H1 (cell line): ENCODE data around the gene SPDYE2. TPM values are rescaled to one million over a fixed set of nuclear protein-coding genes. Genes with fewer than 3 reads are reported as not detected.
"Not testable (repeated sequence)": the region's sequence is repeated elsewhere in the genome, so short reads cannot be mapped to it uniquely, and the experiment has no call there.

Source experiments
- CTCF ChIA-PET: fragments of 300-600 bp; sonication (Branson Sonifier 250); formaldehyde crosslinking; loops from one replicate; lab custom pipeline; 2021; ENCODE audit not compliant: partially characterized antibody; lab: Charles Lee
- POLR2A ChIA-PET: fragments of 300-600 bp; sonication (Branson Sonifier 250); formaldehyde crosslinking; loops from one replicate; lab custom pipeline; 2021; ENCODE audit warnings: inconsistent platforms; ENCODE audit not compliant: partially characterized antibody; lab: Charles Lee
- DNase-seq, 2 experiments: peaks; one replicate each; pipeline versions ENCODE4 v3.0.0 to v3.0.0-alpha.2; 2010 to 2022; ENCODE audit warnings: low spot score in 2 of 2, low read depth in 1 of 2, mixed read lengths in 1 of 2
- FAIRE-seq: peaks from 2 replicates; lab custom pipeline; 2011; peaks lifted over from hg19 to GRCh38; lab: Jason Lieb, UNC
- H2AFZ ChIP-seq: 2 replicates; pipeline ENCODE4 v1.8.1; 2012; ENCODE audit warnings: low read length, inconsistent platforms
- H2AK5ac ChIP-seq: 2 replicates; pipeline ENCODE4 v1.6.1; 2013; ENCODE audit warnings: low read depth, low read length
- H2BK120ac ChIP-seq: replicated peaks from 2 replicates; pipeline ENCODE3; 2013; ENCODE audit warnings: low read depth, low read length, inconsistent platforms
- H2BK12ac ChIP-seq: 2 replicates; pipeline ENCODE4 v1.6.1; 2013; ENCODE audit warnings: low read depth, low read length
- H2BK15ac ChIP-seq: 2 replicates; pipeline ENCODE4 v1.6.1; 2013; ENCODE audit warnings: low read length
- H2BK20ac ChIP-seq: 2 replicates; pipeline ENCODE4 v1.6.1; 2013; ENCODE audit warnings: low read length
- H2BK5ac ChIP-seq: 2 replicates; pipeline ENCODE4 v1.6.1; 2013; ENCODE audit warnings: low read depth, low read length
- H3K14ac ChIP-seq: 2 replicates; pipeline ENCODE4 v1.6.1; 2013; ENCODE audit warnings: inconsistent platforms; ENCODE audit not compliant: insufficient read length
- H3K18ac ChIP-seq: 2 replicates; pipeline ENCODE4 v1.6.1; 2013; ENCODE audit warnings: low read length; ENCODE audit errors: extremely low read depth
- H3K23ac ChIP-seq: 2 replicates; pipeline ENCODE4 v1.6.1; 2013; ENCODE audit warnings: inconsistent platforms; ENCODE audit not compliant: insufficient read length
- H3K23me2 ChIP-seq: 2 replicates; pipeline ENCODE4 v1.6.1; 2013; ENCODE audit warnings: low read depth, low read length
- H3K27ac ChIP-seq: 2 replicates; pipeline ENCODE4 v1.6.1; 2011; ENCODE audit warnings: low read depth, low read length, inconsistent platforms
- H3K27me3 ChIP-seq, 4 experiments: replicated peaks in 1 of 4; 1 replicate in 1 of 4; 2 replicates in 3 of 4; pipeline versions ENCODE4 v1.6.1 to v1.8.1; 2011 to 2013; ENCODE audit warnings: low read length in 3 of 4, mild to moderate bottlenecking in 3 of 4, inconsistent platforms in 2 of 4, mixed read lengths in 2 of 4, moderate library complexity in 1 of 4; ENCODE audit not compliant: control insufficient read depth in 3 of 4, insufficient read depth in 3 of 4; ENCODE audit errors: extremely low read depth in 1 of 4
- H3K36me3 ChIP-seq, 4 experiments: 2 replicates each; pipeline versions ENCODE4 v1.6.1 to v1.8.1; 2011 to 2013; ENCODE audit warnings: mild to moderate bottlenecking in 4 of 4, low read length in 3 of 4, moderate library complexity in 2 of 4, control low read depth in 1 of 4, inconsistent platforms in 1 of 4; ENCODE audit not compliant: insufficient read depth in 4 of 4, control insufficient read depth in 2 of 4
- H3K4ac ChIP-seq: replicated peaks from 2 replicates; pipeline ENCODE3; 2013; ENCODE audit warnings: low read length, low read depth, mixed read lengths, inconsistent platforms; ENCODE audit not compliant: insufficient read length
- H3K4me1 ChIP-seq, 4 experiments: replicated peaks in 1 of 4; 1 replicate in 1 of 4; 2 replicates in 3 of 4; pipeline versions ENCODE4 v1.6.1 to v1.8.1; 2011 to 2013; ENCODE audit warnings: low read length in 3 of 4, inconsistent platforms in 2 of 4, mixed read lengths in 1 of 4; ENCODE audit not compliant: insufficient read depth in 4 of 4, control insufficient read depth in 3 of 4
- H3K4me2 ChIP-seq, 2 experiments: 2 replicates each; pipeline versions ENCODE4 v1.6.1 to v1.8.1; 2011 to 2013; ENCODE audit warnings: low read depth in 2 of 2, low read length in 2 of 2, control low read depth in 1 of 2, inconsistent platforms in 1 of 2, mild to moderate bottlenecking in 1 of 2; ENCODE audit not compliant: insufficient read depth in 1 of 2
- H3K4me3 ChIP-seq, 4 experiments: fragments of 200-600, 300-600 bp in 1 of 4; sonication (generic), shearing (Covaris generic), sonication (Bioruptor Twin) in 1 of 4; 2 replicates each; pipeline versions ENCODE4 v1.5.1 to v1.8.1; 2011 to 2016; ENCODE audit warnings: low read length in 4 of 4, low read depth in 3 of 4, control low read depth in 2 of 4, inconsistent platforms in 2 of 4, mild to moderate bottlenecking in 2 of 4, mixed read lengths in 1 of 4, moderate library complexity in 1 of 4; ENCODE audit not compliant: insufficient read depth in 2 of 4; ENCODE audit errors: extremely low read depth in 1 of 4
- H3K56ac ChIP-seq: replicated peaks from 2 replicates; pipeline ENCODE3; 2013; ENCODE audit warnings: low read depth, mild to moderate bottlenecking, mixed read lengths, low read length, inconsistent platforms; ENCODE audit not compliant: insufficient read length
- H3K79me1 ChIP-seq: 2 replicates; pipeline ENCODE4 v1.6.1; 2013; ENCODE audit warnings: low read depth, low read length, control low read depth
- H3K79me2 ChIP-seq, 2 experiments: 2 replicates each; pipeline versions ENCODE4 v1.6.1 to v1.8.1; 2012 to 2013; ENCODE audit warnings: low read length in 2 of 2, mild to moderate bottlenecking in 2 of 2, inconsistent platforms in 1 of 2; ENCODE audit not compliant: insufficient read depth in 2 of 2, control insufficient read depth in 1 of 2
- H3K9ac ChIP-seq, 4 experiments: replicated peaks in 1 of 4; 1 replicate in 1 of 4; 2 replicates in 3 of 4; pipeline versions ENCODE4 v1.6.1 to v1.8.1; 2011 to 2013; ENCODE audit warnings: low read depth in 3 of 4, low read length in 3 of 4, control low read depth in 2 of 4, mild to moderate bottlenecking in 2 of 4, moderate library complexity in 2 of 4, inconsistent platforms in 1 of 4; ENCODE audit errors: extremely low read depth in 1 of 4
- H3K9me3 ChIP-seq, 2 experiments: 2 replicates each; pipeline versions ENCODE4 v1.6.1 to v1.8.1; 2012 to 2013; ENCODE audit warnings: mild to moderate bottlenecking in 2 of 2, moderate library complexity in 2 of 2, control low read depth in 1 of 2, inconsistent platforms in 1 of 2, low read depth in 1 of 2, low read length in 1 of 2, mixed read lengths in 1 of 2; ENCODE audit not compliant: insufficient read depth in 2 of 2
- H4K20me1 ChIP-seq, 2 experiments: replicated peaks in 1 of 2; 2 replicates each; pipeline versions ENCODE3 to v1.8.1; 2011 to 2013; ENCODE audit warnings: inconsistent platforms in 2 of 2, low read length in 2 of 2, mild to moderate bottlenecking in 1 of 2; ENCODE audit not compliant: insufficient read depth in 2 of 2, control insufficient read depth in 1 of 2
- H4K5ac ChIP-seq: 2 replicates; pipeline ENCODE4 v1.6.1; 2013; ENCODE audit warnings: low read length, low read depth, mixed read lengths, inconsistent platforms; ENCODE audit not compliant: insufficient read length
- H4K8ac ChIP-seq: 2 replicates; pipeline ENCODE4 v1.8.0; 2013; ENCODE audit warnings: mild to moderate bottlenecking, moderate library complexity, low read length, inconsistent platforms; ENCODE audit not compliant: insufficient read depth; ENCODE audit errors: extremely low read depth
- H4K91ac ChIP-seq: replicated peaks from 2 replicates; pipeline ENCODE3; 2013; ENCODE audit warnings: low read length, mixed read lengths, inconsistent platforms; ENCODE audit not compliant: insufficient read length
- WGBS, 2 experiments: shearing (Covaris generic) in 1 of 2; methylation state at CpG; one replicate each; pipeline versions ENCODE4 v1.1.6 to v1.1.7; 2013 to 2015; ENCODE audit warnings: low lambda C conversion rate in 2 of 2, mixed read lengths in 2 of 2, inconsistent platforms in 1 of 2, low coverage in 1 of 2, missing lambda C conversion rate in 1 of 2; ENCODE audit not compliant: insufficient replicate concordance in 2 of 2, insufficient coverage in 1 of 2, insufficient read length in 1 of 2; ENCODE audit errors: extremely low coverage in 1 of 2, missing lambda C conversion rate in 1 of 2; 5-methylcytosine and 5-hydroxymethylcytosine counted together
- polyA plus RNA-seq, 7 experiments: library from polyadenylated mRNA; depleted of rRNA in 3 of 7; stranded (reverse) in 5 of 7; unstranded in 2 of 7; fragments of >200 nt in 5 of 7; fragments of 200-250 nt in 2 of 7; gene quantifications; 1 replicate in 5 of 7; 2 replicates in 1 of 7; 4 replicates in 1 of 7; pipeline versions ENCODE4 v1.2.1 to v1.2.3, GENCODE V29; 2011 to 2013; ENCODE audit warnings: missing spikeins in 2 of 7, mixed read lengths in 2 of 7
- total RNA-seq: library from RNA; stranded (reverse); fragmentation: NEBNext Ultra II Directional; extraction: Animal tissue kit (Norgen Biotek cat#: 25700); gene quantifications from 2 replicates; pipeline ENCODE4 v1.2.1, GENCODE V29; 2021

SPDYE2 gene
- total and polyA plus RNA-seq, 2 of the 8 experiments (the other 6 are each of a cell fraction or from before 2014, with no cell fraction given) = not detected

GRCh38 chr7:102514881-102515721, 35.9 kb upstream of the SPDYE2 start:
- H3K79me2 ChIP-seq, H3K23me2 ChIP-seq, H2BK5ac ChIP-seq, H3K36me3 ChIP-seq, H3K79me1 ChIP-seq, H3K9me3 ChIP-seq, POLR2A ChIA-PET, FAIRE-seq, H3K18ac ChIP-seq, H2AFZ ChIP-seq, H2BK20ac ChIP-seq, H3K23ac ChIP-seq, H4K91ac ChIP-seq, DNase-seq, H3K56ac ChIP-seq, H2BK15ac ChIP-seq, H3K27ac ChIP-seq, H4K8ac ChIP-seq, H2BK120ac ChIP-seq, H4K20me1 ChIP-seq, H3K4ac ChIP-seq, H3K4me1 ChIP-seq, H2AK5ac ChIP-seq, H3K14ac ChIP-seq, H4K5ac ChIP-seq, H3K27me3 ChIP-seq, CTCF ChIA-PET, H3K9ac ChIP-seq, H2BK12ac ChIP-seq, H3K4me3 ChIP-seq, H3K4me2 ChIP-seq: not testable (repeated sequence)
- no CpG with 5 or more reads among the region's 15 CpGs for WGBS, 2 experiments

GRCh38 chr7:102515889-102516288, 35.1 kb upstream of the SPDYE2 start:
- H3K9ac ChIP-seq, H2BK12ac ChIP-seq, H3K9me3 ChIP-seq, H3K79me2 ChIP-seq, H4K91ac ChIP-seq, H3K4me3 ChIP-seq, POLR2A ChIA-PET, H4K20me1 ChIP-seq, H3K4me2 ChIP-seq, FAIRE-seq, H2AK5ac ChIP-seq, H4K8ac ChIP-seq, H3K27me3 ChIP-seq, H3K4me1 ChIP-seq, H3K18ac ChIP-seq, H3K23ac ChIP-seq, H2BK15ac ChIP-seq, CTCF ChIA-PET, H3K4ac ChIP-seq, H4K5ac ChIP-seq, H3K79me1 ChIP-seq, H2AFZ ChIP-seq, H3K56ac ChIP-seq, H3K27ac ChIP-seq, H2BK5ac ChIP-seq, H2BK20ac ChIP-seq, H2BK120ac ChIP-seq, H3K23me2 ChIP-seq, H3K36me3 ChIP-seq, DNase-seq, H3K14ac ChIP-seq: not testable (repeated sequence)
- no CpG with 5 or more reads among the region's 3 CpGs for WGBS, 2 experiments
